ENCODE measurements around the gene AP3M1.
A peak's percentile ranks its signal among the peaks of the same experiment; 100 is the strongest.

The AP3M1 gene

GRCh38 chr10:74179111-74179710, 28.6 kb upstream of the AP3M1 start (continued):
- TF ChIP-seq CSRNP3 (CRISPR knock-in tag; IDR thresholded peaks at IDR 0.05) = no peak
- peak; percentile 58; the same call in 1 of the 2 replicates for TF ChIP-seq TSHZ2 (CRISPR knock-in tag; IDR thresholded peaks at IDR 0.05)
- TF ChIP-seq ZFP3 (CRISPR knock-in tag; IDR thresholded peaks at IDR 0.05) = peak; percentile 91
- no peak for TF ChIP-seq ZC3H10 (CRISPR knock-in tag; IDR thresholded peaks at IDR 0.05)

- no peak for ATAC-seq
- TF ChIP-seq SNAI2 (CRISPR knock-in tag; IDR thresholded peaks at IDR 0.05) (no peak), GLIS3 (CRISPR knock-in tag; IDR thresholded peaks at IDR 0.05) (no peak), ZFP30 (CRISPR knock-in tag; IDR thresholded peaks at IDR 0.05) (no peak), ISL1 (CRISPR knock-in tag; IDR thresholded peaks at IDR 0.05) (no peak), TSHZ2 (CRISPR knock-in tag; IDR thresholded peaks at IDR 0.05) (no peak), TOX (CRISPR knock-in tag; IDR thresholded peaks at IDR 0.05; ENCODE audit: borderline replicate concordance) (no peak), ESRRG (CRISPR knock-in tag; IDR thresholded peaks at IDR 0.05) (no peak), OSR1 (CRISPR knock-in tag; IDR thresholded peaks at IDR 0.05) (no peak), ZNF565 (CRISPR knock-in tag; conservative IDR thresholded peaks at IDR 0.05; ENCODE audit: low read depth) (no peak), PATZ1 (CRISPR knock-in tag; IDR thresholded peaks at IDR 0.05; ENCODE audit: borderline replicate concordance) (no peak), TCF4 (CRISPR knock-in tag; IDR thresholded peaks at IDR 0.05; ENCODE audit: borderline replicate concordance) (no peak), ARNTL (CRISPR knock-in tag; IDR thresholded peaks at IDR 0.05; ENCODE audit: borderline replicate concordance, low read depth) (no peak), CSDC2 (CRISPR knock-in tag; IDR thresholded peaks at IDR 0.05) (no peak), ZC3H10 (CRISPR knock-in tag; IDR thresholded peaks at IDR 0.05) (no peak), ZNF8 (CRISPR knock-in tag; IDR thresholded peaks at IDR 0.05) (no peak)
Measured at GRCh38 chr10:74178042-74178791, 27.6 kb upstream of the AP3M1 start.

- TF ChIP-seq PATZ1 (CRISPR knock-in tag; IDR thresholded peaks at IDR 0.05; ENCODE audit: borderline replicate concordance) (peak; percentile 70; the same call in 1 of the 2 replicates), GLIS3 (CRISPR knock-in tag; IDR thresholded peaks at IDR 0.05) (no peak)
- peak; percentile 40 for ATAC-seq
Measured at GRCh38 chr10:74177140-74177677, 26.6 kb upstream of the AP3M1 start.
